ENCODE measurements around the gene D2HGDH. TPM values are rescaled to one million over a fixed set of nuclear protein-coding genes. Genes with fewer than 3 reads are reported as not detected.

D2HGDH gene
- total RNA-seq, 2 experiments from 2014 or later, result 23.2 to 68.1 TPM

- Histone ChIP-seq H3K9me3 (ENCODE audit: low read length) (no peaks in the 10 kb centered on the region), H3K4me3 (ENCODE audit: low read depth, low read length, poor library complexity, severe bottlenecking) (no peak overlapping the region), H3K9me2 (ENCODE audit: insufficient read depth, low read length) (no peaks in the 10 kb centered on the region), H3K79me2 (ENCODE audit: insufficient read depth, low read depth, low read length) (no peaks in the 10 kb centered on the region), H3K36me3 (ENCODE audit: insufficient read depth, low read length) (peaks cover 42% of the 10 kb centered on the region), H3K4me1 (ENCODE audit: insufficient read depth, low read length, poor library complexity, severe bottlenecking) (no peaks in the 10 kb centered on the region), H3K4me2 (ENCODE audit: low read length) (no peak overlapping the region), H4K20me1 (ENCODE audit: insufficient read depth, low read length) (no peaks in the 10 kb centered on the region), H2AFZ (ENCODE audit: low read length) (no peak overlapping the region), H3K27ac (ENCODE audit: low read depth, low read length, poor library complexity, severe bottlenecking) (no peak overlapping the region)
- no peak for DNase-seq (ENCODE audit: low spot score)
- TF ChIP-seq CTCF (conservative IDR thresholded peaks at IDR 0.05; ENCODE audit: low read length) (no peak), EZH2phosphoT487 (IDR thresholded peaks at IDR 0.05; ENCODE audit: borderline replicate concordance, low read depth, low read length) (no peak)
- ChIA-PET CTCF (ENCODE audit: unreplicated experiment) (interaction anchor here (0.6 kb wide), 1 partner anchor 130 kb away, joined by 3 read pairs; no protein-coding TSS in a partner anchor), POLR2A (no interaction called here)
- no TSS peak for BruUV-seq (replicated peaks)
- intact Hi-C loops (cut with micrococcal nuclease; ENCODE audit: unreplicated experiment), result no loop called here
These were observed 14.2 kb downstream of the D2HGDH start for GRCh38 chr2:241748468-241749256.

- intact Hi-C loops (cut with micrococcal nuclease; ENCODE audit: unreplicated experiment), result no loop called here
- Histone ChIP-seq H3K9me2 (ENCODE audit: insufficient read depth, low read length) (no peaks in the 10 kb centered on the region), H3K4me2 (ENCODE audit: low read length) (no peak overlapping the region), H3K79me2 (ENCODE audit: insufficient read depth, low read depth, low read length) (no peaks in the 10 kb centered on the region), H3K4me3 (ENCODE audit: low read depth, low read length, poor library complexity, severe bottlenecking) (no peak overlapping the region), H4K20me1 (ENCODE audit: insufficient read depth, low read length) (no peaks in the 10 kb centered on the region), H3K27ac (ENCODE audit: low read depth, low read length, poor library complexity, severe bottlenecking) (no peak overlapping the region), H2AFZ (ENCODE audit: low read length) (no peak overlapping the region), H3K36me3 (ENCODE audit: insufficient read depth, low read length) (peaks cover 27% of the 10 kb centered on the region), H3K4me1 (ENCODE audit: insufficient read depth, low read length, poor library complexity, severe bottlenecking) (no peaks in the 10 kb centered on the region), H3K9me3 (ENCODE audit: low read length) (no peaks in the 10 kb centered on the region)
- ChIA-PET CTCF (ENCODE audit: unreplicated experiment) (no interaction called here), POLR2A (no interaction called here)
- no TSS peak for BruUV-seq (replicated peaks)
- no peak for DNase-seq (ENCODE audit: low spot score)
- no peak for TF ChIP-seq CTCF (conservative IDR thresholded peaks at IDR 0.05; ENCODE audit: low read length)
- no peak for TF ChIP-seq EZH2phosphoT487 (IDR thresholded peaks at IDR 0.05; ENCODE audit: borderline replicate concordance, low read depth, low read length)
These were observed 15.8 kb downstream of the D2HGDH start for GRCh38 chr2:241750076-241750840.

- no TSS peak for BruUV-seq (replicated peaks)
- Histone ChIP-seq H3K4me2 (ENCODE audit: low read length) (no peak overlapping the region), H3K36me3 (ENCODE audit: insufficient read depth, low read length) (peaks cover 24% of the 10 kb centered on the region), H3K4me1 (ENCODE audit: insufficient read depth, low read length, poor library complexity, severe bottlenecking) (no peaks in the 10 kb centered on the region), H4K20me1 (ENCODE audit: insufficient read depth, low read length) (no peaks in the 10 kb centered on the region), H3K4me3 (ENCODE audit: low read depth, low read length, poor library complexity, severe bottlenecking) (no peak overlapping the region), H3K27ac (ENCODE audit: low read depth, low read length, poor library complexity, severe bottlenecking) (no peak overlapping the region), H3K9me2 (ENCODE audit: insufficient read depth, low read length) (no peaks in the 10 kb centered on the region), H2AFZ (ENCODE audit: low read length) (no peak overlapping the region), H3K79me2 (ENCODE audit: insufficient read depth, low read depth, low read length) (no peaks in the 10 kb centered on the region), H3K9me3 (ENCODE audit: low read length) (no peaks in the 10 kb centered on the region)
- TF ChIP-seq EZH2phosphoT487 (IDR thresholded peaks at IDR 0.05; ENCODE audit: borderline replicate concordance, low read depth, low read length) (no peak), CTCF (conservative IDR thresholded peaks at IDR 0.05; ENCODE audit: low read length) (no peak)
- ChIA-PET POLR2A (no interaction called here), CTCF (ENCODE audit: unreplicated experiment) (no interaction called here)
- intact Hi-C loops (cut with micrococcal nuclease; ENCODE audit: unreplicated experiment), result no loop called here
- DNase-seq (ENCODE audit: low spot score), result no peak
These were observed 16.7 kb downstream of the D2HGDH start for GRCh38 chr2:241751152-241751551.

Measured in OCI-LY7 (cell line).